Ramos (cell line): Measurements from ENCODE around the gene CACHD1.

Experiments used
- in situ Hi-C: fragments of 300-500 bp; cut with MboI; formaldehyde crosslinking; loops from one replicate; pipeline ENCODE4 v1.14.3; 2022; ENCODE audit warnings: low sequenced_read_pairs; ENCODE audit not compliant: unreplicated experiment

CACHD1 gene

DNA sequence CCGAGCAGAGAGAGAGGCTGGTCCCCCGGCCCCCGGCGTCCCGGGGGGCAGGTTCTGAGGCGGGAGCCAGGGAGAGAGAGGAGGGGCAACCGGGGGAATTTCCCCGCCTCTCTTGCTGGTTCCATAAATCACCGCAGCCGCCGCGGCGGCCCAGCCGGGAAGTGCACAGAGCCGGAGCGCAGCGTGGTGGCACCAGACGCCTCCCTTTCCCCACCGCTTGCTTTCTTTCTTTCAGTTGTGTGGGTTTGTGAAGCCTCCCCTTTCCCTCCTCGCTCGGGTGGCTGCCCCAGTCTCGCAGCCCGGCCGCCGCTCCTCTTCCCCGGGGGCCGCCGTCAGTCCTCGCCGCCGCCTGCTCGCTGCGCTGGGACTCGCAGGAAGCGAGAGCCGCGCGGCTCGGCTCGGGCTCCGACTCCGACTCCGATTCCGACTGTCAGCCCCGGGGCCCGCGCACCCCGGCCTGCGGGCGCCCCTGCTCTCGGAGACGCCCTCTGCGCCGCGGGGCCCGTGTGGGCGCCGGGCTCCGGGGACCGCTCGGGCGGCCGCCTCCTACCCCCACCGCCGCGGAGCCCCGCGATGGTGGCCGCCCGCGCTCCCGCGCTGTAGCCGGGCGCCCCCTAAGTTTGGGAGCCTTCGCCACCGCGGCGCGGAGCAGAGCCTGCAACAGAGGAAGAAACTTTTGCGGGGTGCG, at the start of gene CACHD1:
Gene CACHD1, plus strand, starts transcription at position 153 of the 688 bp plus-strand sequence. CDS start 616 bp downstream, outside the sequence.
- in situ Hi-C loops: no loop called here

DNA sequence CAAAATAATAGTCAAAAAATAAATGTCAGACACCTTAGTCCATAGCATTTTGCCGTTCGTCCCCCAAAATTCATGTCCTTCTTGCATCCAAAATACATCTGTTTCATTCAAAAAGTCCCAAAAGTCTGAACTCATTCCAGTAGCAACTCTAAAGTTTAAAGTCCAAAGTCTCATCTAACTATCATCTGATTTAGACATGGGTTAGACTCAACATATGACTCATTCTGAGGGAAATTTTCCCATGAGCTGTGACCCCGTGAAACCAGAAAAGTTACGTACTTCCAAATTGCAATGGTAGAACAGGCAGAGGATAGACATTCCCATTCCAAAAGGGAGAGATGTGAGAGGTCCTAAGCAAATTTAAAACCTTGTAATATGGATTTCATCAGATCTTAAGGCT, 48.6 kb upstream of the CACHD1 start:
- in situ Hi-C loops: no loop called here

DNA sequence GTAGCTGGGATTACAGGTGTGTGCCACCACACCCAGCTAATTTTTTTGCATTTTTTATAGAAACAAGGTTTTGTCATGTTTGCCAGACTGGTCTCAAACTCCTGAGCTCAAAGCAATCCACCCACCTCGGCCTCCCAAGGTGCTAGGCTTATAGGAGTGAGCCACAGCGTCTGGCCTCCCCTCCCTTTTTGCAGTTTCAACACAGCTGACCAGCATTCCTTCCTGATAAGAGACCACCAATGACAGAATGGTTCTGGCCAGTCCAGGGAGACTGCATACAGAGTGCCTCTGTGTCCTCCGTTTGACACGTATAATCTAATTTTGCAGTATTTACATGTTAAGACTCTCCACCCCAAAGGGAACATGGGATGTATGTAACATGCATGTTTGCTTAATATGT, 46.4 kb upstream of the CACHD1 start:
- in situ Hi-C loops: no loop called here

DNA sequence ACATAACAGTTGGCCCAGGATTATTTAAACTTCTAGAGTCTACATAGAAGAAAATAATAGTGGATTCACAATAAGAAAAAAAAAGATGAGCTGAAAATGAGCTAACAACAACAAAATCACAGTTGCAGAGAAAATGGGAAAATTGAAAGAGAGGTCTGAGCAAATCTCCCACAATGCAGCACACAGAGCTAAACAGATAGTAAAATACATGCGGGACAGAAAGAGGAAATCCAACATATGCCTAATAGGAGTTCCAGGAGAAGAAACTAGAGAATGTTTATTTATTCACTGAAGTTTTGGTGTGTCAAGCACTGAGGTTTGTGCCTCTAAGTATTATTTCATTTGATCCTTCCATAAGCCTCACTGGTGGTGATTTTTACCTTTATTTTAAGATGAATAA, 45.5 kb upstream of the CACHD1 start:
- in situ Hi-C loops: no loop called here

DNA sequence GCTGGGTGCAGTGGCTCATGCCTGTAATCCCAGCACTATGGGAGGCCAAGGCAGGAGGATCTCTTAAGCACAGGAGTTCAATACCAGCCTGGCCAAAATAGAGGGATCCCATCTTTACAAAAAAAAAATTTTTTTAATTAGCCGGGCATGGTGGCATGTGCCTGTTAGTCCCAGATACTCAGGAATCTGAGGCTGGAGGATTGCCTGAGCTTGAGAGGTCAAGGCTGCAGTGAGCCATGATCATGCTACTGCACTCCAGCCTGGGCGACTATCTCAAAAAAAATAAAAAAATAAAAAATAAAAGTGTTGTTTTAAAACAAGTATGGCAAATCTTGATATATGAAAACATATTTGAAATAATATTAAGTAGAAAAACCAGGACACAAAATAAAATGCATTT, 44.4 kb upstream of the CACHD1 start:
- in situ Hi-C loops: no loop called here

DNA sequence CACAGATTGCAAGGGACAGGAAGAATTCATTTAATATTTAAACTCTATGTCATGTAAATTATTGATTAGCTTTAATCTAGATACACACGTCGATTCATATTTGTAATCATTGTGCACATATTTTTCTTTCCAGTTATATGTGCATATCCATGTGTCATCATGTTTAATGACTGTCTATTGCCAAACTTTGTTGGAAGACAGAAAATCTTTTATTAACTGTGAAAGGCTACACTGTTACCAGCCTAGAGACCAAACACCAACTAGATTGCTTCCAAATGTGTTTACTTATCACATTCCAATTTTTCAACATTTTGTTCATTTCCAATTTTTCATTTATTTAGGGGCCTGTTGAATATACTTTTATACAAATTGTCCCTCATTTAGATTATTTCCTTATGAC, 43.2 kb upstream of the CACHD1 start:
- in situ Hi-C loops: no loop called here

DNA sequence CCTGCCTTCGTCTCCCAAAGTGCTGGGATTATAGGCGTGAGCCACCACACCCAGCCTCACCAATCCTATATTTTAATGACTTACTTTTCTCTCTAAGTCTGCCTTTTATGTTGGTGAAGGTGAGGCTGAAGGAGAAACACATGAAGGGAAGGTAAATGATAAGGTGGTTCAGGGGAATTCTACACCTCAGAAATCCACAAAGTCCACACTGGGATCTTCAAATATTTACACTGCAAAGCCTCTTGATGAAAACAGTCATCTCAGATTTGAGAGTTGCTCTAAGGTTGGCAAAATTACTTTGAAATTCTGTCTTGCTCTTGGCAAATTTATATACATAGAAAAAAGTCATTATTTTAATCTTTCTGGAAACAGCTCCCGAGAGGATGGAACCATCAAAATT, 42.0 kb upstream of the CACHD1 start:
- in situ Hi-C loops: no loop called here

DNA sequence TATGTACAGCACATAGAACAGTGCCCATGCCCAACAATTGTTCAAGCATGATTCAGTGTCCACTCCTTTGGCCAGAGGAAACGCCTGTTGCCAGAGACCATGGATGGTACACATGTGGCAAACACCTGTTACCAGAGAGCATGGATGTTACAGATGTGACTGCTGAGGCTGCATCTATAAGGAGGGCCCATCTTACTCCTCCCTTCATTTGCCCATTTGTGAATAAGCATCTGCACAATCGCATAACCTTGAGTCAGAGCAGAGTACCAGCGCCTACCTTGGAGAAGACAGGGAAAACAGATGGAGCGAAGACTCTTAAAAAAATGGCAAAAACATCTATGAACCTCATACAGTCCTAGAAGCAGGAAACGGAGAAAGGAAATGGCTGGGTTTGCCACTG, 36.6 kb upstream of the CACHD1 start:
- in situ Hi-C loops: no loop called here

DNA sequence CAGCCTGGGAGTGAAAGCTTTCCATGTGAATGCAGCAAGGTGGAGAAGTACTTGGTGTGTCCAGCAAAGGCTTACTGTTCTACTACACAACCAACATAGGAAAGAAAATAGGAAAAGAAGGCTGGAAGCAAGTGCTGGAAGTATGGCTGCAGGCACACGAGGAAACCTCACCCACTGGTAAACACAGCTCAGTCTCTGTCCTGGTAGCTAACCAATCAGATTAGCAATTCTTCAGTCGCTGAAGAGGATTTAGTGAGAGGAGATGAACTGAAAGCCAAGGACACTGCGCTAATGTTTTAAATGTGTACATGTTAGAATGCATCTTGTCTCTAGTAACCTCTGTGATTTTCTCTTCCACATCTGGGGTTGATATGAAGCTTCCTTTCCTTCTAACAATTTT, 36.2 kb upstream of the CACHD1 start:
- in situ Hi-C loops: no loop called here

DNA sequence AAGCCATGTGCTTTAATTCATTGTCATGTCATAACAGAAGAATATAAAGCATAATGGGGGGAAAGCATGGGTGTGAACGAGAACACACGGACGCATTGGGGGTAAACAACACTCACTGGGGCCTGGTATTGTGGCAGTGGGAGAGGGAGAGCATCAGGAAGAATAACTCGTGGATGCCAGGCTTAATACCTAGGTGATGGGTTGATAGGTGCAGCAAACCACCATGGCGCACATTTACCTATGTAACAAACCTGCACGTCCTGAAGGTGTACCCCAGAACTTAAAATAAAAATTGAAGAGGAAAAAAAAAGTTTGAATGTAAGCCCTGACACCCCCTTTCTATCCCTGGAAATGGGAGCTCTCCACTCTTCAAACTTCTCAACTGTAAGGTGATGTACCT, 34.9 kb upstream of the CACHD1 start:
- in situ Hi-C loops: no loop called here

DNA sequence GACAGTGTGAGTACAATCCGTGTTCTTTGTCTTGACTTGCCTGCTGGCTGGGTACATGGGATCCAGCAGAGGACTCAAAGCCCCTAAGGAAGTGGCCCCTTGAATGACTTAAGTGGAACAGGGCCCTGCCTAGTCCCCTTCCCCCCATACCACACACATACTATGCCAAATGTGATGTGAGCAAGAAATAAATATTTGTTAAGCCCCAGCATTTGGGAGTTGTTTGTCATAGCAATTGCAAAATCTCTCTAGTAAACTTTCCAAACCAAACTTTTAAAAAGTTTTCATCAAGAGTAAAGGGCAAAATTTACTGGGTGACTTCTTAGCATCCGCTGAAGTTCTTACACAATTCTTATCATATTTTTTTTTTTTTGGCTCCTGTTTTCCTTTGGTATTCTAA, 32.5 kb upstream of the CACHD1 start:
- in situ Hi-C loops: no loop called here

DNA sequence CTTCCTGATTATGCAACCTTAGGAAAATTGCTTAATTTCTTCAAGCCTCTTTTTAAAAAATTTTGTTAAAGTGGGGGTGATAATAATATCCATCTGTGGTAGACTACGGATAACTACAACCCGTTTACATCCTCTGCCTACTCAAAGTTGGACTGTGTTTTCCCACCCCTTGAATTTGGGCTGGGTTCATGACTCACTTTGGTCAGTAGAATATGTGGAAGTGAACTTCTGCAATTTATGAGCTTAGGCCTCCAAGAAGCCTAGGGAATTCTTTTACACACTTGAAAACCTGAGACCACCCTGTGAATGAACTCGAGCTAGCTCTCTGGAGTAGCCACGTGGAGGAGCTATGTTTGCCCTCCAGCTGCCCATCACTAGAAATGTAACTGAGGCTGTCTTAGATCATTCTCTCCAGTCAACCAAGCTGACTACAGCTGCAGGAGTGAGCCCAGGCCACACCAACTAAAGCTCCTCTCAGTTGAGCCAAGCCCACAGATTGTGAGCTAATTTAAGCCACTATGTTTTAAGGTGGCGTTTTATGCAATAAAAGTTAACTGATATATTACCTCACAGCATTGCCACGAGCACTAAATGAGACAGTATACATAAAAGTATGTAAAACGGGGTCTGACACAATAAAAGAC, 29.6 kb upstream of the CACHD1 start:
- in situ Hi-C loops: no loop called here

DNA sequence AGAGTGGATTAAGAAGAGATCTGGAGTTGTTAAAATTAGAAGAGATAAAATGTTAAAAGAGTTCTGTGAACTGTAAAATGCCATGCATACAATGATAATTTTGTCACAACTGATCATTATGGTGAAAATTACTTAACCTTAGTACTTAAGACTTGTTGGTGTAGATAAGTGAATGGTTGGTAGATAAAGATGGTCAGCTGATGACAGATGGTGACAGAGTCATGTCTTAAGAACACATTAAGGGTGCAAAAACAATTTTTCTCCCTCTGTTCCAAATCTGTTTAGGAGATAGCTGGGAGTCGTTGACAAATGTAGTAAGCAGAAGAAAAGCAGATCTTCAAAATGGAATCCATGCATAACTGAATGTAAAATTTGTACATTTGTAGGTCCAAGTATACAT, 18.5 kb upstream of the CACHD1 start:
- in situ Hi-C loops: no loop called here

DNA sequence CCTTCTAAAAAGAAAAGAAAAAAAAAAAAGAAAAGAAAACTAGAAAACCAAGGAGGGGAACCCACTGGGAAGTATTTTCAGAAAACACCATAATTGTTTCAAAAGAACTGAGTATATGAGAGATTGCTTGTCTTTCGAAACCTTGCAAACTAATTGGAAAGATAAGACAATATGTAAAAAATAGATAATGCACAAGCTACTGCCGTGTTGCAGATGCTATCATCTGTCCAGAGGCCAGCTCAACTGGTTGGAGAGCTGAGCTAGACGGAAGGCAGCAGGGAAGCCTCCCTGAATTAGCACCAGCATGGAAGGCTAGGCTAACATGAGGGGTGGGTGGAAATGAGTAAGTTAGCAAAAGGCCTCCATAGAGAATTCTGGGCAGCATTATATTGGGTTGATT, 16.2 kb upstream of the CACHD1 start:
- in situ Hi-C loops: no loop called here

DNA sequence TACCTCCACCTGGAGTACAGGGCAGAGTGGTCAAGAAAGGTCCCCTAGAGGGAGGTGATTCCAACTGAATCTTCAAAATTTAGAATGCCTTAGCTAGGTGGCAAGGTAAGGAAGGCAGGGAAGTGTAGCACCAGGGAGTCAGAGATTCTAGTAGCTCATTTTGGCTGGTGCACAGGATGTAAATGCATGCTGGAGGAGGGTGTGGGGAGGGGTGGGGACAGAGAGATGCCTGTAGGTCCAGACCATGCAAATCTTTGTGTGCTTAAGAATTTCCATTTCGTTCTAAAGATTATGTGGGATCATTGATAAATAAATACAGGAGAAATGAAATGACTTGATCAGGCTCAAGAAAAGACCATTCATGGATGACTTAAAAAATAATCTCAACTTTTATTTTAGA, 11.0 kb upstream of the CACHD1 start:
- in situ Hi-C loops: no loop called here

DNA sequence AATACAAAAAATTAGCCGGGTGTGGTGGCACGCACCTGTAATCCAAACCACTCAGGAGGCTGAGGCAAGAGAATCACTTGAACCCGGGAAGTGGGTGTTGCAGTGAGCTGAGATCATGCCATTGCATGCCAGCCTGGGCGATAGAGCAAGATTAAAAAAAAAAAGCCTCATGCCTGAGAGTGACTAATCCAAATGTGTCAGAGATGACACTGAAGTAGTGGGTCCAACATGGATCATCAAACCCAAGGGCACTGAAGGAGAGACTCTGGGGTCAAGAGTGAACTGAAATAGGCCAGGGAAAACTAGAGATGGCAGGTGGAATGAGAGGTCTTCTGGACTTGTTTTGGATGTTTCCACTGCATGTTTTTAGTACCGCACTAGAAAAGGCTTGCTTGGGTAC, 10.2 kb upstream of the CACHD1 start:
- in situ Hi-C loops: no loop called here

DNA sequence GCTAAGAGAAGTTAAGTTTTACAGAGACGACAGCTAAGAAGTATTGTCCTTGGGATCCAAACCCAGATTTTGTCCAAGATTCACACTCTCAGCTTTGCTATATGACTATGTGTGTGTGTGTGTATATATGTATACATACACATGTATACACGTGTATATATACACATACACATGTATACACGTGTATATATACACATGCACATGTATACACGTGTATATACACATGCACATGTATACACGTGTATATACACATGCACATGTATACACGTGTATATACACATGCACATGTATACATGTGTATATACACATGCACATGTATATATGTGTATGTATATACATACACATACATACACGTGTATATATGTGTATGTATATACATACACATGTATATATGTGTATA, 3.9 kb upstream of the CACHD1 start:
- in situ Hi-C loops: no loop called here

DNA sequence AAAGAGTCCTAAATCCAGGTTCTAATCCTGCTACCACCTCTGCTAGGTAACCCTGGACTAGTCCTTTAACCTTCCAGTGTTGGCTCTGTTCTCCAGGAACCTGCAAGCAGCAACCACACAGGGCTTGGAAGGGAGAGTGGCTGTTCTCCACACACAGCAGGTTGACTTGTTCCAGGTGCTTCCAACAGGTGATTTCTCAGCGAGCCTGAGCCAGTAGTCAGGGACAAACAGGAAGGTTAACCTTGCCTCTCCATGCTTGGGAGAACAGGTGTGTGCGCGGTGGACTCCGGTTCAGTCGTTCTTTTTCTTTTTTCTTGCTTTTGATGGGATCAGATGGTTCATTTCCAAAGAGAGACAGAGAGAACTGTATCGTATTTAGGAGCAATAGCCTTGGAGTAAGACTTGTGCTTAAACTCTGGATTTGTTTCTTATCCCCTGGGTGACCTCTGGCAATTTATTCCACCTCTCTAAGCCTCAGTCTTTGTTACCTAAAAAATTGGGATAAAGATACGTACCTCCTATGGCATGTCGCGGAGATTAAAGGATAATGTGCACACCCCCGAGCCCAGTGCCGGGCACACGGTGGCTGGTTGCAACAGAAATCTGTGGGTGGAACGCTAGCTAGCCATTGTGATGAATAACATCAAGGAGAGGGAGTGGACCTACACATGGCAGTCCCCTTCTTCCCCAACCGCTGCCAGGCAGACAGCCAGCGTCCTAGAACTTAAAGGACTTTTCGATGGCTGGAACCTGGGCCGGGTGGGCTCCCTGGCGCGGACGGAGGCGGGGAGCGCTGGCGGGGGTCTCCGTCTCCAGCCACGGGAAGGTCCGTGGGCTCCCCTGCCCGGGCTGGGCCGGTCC, 583 bp upstream of the CACHD1 start:
- in situ Hi-C loops: no loop called here

DNA sequence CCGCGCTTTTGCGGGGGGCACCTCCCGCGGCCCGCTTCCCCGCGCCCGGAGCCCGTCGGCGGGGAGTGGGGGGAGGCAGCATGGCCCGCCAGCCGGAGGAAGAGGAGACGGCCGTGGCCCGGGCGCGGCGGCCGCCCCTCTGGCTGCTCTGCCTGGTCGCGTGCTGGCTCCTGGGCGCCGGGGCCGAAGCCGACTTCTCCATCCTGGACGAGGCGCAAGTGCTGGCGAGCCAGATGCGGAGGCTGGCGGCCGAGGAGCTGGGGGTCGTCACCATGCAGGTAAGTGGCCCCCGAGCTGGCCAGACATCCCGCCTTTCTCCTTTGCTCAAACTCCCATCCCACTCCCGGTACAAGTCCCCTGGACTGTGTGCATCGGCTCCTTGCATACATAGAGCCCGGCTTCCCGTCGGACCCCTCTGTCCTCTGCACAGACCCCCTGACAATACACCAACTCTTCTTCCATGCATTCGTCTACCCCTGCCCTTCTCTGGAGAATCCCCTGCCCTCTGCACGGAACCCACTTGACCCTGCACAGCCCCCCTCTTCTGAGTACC, 812 bp downstream of the CACHD1 start:
- in situ Hi-C loops: no loop called here

DNA sequence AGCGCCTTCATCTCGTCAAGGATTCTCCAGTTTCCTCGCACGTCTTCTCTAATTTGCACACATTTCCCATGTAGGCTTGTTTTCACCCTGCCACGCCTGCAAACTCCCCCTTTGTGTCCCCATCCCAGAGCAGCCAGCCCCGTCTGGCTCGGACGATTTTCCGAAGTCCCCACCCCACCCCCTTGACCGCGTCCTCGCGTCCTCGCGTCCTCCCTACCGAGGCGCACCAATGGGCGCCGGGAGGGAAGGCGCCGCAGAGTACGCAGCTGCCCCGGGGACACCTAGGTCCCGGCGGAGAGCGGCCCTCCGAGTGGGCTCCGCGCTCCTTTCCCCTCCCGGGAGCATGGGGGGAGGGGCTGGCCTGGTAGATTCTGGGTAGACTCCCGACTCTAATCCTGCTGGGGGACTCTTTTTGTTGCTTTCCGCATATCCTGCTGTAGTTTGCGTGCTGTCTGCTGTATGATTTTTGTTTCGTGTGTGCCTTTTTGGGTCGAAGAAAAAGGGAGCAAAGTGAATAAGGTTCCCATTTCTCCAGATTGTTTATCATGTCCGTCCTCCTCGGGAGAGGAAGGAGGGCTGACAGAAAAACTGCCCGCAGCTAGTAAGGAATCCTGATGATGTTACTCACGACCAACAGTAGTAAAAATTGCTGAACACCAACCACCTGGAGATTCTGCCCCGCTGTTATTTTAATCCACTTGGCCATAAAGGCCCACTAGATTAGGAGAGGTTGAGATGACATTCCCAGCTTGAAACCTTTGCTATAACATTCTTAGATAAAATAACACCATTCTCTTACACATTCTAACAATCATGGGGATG, 1.5 kb downstream of the CACHD1 start:
- in situ Hi-C loops: no loop called here
